CD4-positive, alpha-beta T cell treated with Interleukin-12 subunit alpha and Interleukin-12 subunit beta, for 1 hour (primary cell): ENCODE measurements around the gene SYNE2.
A peak's percentile ranks its signal among the peaks of the same experiment; 100 is the strongest.

Experiments used
- DNase-seq: peaks from one replicate; pipeline ENCODE4 v3.0.0-alpha.2; 2020

The SYNE2 gene

GRCh38 chr14:63912286-63912685 lies 59.5 kb downstream of the SYNE2 start:
- DNase-seq = no peak

- DNase-seq = no peak
These were observed 65.6 kb downstream of the SYNE2 start for GRCh38 chr14:63918411-63918810.

DNA sequence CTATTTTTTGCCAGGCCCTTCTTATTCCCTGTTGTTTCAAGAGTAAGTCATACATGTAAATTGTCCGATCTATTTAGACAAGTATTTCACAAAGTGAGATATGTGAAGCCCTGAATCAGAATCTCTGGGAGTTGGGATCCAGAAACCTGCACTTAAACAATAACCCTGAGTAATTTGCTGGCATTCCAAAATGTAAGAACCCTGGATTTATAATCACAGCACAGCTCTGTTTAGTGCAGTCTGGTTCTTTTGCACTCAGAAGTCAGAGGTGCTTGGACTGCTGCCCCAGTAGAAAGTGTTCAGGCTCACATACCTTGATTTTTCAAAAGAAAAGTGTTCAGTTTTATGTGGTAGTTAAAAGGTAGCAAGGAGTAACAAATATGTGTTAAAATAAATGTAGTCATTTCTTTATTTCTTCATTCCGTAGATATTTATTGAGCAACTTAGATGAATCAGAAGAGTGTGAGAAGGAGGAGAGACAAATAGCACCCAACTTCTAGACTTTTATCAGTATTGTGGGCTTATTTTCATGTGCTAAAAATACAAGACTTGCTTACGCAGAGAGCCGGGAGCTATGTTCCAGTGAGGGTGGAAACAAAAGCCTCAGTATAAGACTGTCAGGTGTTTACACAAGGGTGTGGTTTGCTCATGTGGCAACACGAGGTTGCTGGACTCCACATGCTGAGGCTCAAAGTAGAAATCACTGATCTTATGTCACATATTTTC lies 70.1 kb downstream of the SYNE2 start:
- no peak for DNase-seq

DNA sequence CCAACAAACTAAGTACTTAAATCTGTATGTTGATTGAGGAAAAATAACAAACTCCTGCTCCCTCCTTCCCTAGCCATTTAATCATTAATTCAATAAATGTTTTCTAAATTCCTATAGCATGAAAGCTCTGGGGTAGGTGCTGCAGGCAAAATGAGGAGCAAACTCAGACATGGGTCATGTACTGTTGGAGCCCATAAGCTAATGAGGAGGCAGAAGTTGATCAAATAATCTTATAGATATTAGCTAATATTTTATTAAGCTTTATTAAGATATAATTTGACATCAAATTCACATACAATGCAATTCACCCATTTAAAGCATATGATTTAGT lies 70.6 kb downstream of the SYNE2 start:
- DNase-seq = no peak

DNA sequence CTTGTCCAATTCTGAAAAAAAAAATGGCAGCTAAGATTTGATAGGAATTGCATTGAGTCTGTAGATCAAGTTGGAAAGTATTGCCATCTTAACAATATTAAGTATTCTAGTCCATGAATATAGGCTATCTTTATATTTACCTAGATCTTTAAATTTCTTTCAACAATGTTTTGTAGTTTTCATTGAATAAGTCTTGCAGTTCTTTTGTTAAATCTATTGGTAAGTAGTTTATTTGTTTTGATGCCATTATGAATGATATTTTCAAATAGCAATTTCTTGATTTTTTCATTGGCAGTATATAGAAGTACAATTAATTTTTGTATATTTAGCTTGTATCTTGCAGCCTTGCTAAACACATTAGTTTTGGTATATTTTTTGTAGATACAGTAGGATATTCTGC lies 71.6 kb downstream of the SYNE2 start:
- DNase-seq = no peak

DNA sequence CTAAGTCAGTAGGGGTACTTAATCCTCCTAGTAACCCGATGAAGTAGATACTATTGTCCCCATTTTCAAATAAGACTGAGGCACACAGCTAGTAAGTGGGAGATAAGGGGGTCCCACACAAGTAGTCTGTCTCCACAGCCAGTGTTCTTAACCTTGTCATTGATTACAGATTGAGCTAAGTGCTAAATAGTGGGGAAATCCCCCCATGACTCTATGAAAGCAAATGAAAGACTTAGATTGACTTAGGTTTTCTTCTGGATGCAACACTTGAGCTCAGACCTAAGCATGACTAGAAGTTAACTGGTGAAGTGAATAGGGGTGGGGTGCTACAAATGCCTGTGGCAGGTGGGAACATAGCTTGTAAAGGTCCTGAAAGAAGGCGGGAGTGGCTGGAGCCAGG lies 73.8 kb downstream of the SYNE2 start:
- DNase-seq = no peak

- DNase-seq = no peak
These were observed 76.0 kb downstream of the SYNE2 start for GRCh38 chr14:63928744-63929174.

DNA sequence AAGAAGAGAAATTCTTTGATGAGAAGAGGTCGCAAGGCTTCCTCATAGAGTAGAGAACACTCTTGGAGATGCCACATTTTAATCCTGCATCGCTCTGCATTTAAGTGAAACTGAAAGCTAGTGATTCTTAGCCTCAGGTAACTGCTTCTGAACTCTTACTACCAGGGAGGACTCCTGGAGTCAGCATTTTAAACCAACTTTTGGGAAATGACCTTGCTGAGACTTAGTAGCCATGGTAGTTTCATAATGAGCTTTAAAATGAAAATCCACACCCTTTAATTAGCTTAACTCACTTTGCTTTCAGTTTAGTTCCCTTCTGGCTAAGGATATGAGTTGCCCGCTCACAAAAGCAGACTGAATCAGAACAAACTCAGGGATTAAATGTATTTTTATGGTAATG lies 80.3 kb downstream of the SYNE2 start:
- peak; percentile 21 for DNase-seq

DNA sequence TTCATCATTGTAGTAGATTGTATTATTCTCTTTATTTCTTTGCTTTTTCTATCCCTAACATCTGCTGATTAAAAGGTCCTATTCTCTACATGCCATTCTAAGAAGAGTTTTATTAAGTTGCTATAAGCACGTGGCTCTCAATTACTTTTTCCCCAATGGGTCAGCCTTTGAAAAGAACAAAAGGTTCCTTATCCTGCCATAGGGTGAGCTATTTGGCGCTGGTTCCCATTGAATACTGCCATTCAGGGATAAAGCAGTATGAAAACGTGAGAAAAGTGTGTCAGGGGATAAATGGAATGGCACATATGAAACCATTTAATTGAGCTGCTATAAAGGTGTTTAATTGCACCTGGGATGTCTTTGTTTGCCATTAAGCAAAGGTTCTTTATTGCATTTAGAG lies 80.9 kb downstream of the SYNE2 start:
- DNase-seq = no peak

GRCh38 chr14:63938198-63939005 lies 85.6 kb downstream of the SYNE2 start:
- peak; percentile 31 for DNase-seq

DNA sequence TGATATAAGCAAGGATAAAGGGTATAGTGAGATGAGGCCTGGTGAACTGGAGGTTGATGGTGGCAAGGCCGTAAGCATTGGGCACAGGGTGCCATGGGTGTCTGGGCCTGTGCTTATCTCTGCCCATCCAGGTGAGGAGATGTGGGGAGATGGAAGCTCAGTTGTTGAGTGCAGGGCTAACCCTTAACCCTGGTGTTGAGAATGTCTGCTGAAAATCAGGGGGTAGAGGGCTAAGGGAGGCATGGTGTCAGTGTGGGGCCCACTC lies 86.1 kb downstream of the SYNE2 start:
- DNase-seq = no peak

GRCh38 chr14:63940387-63940786 lies 87.6 kb downstream of the SYNE2 start:
- peak; percentile 36 for DNase-seq

GRCh38 chr14:63941023-63941422 lies 88.2 kb downstream of the SYNE2 start:
- DNase-seq = peak; percentile 25

DNA sequence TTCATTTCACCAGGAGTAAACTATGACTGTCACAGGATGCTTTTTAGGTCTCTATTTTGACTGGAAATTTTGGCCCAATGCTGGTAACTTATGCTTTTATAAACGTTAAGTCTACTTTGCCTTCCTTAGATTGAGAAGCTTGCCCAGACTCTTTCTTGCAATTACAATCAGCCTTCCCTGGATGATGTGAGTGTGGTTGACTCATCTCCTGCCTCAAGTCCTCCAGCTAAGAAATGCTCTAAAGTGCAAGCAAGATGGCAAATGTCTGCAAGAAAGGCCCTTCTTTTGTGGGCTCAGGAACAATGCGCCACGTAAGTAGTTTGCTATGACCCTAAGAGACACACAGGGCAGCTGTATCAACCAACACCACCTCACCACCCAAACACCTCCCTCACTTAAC lies 96.9 kb downstream of the SYNE2 start:
- DNase-seq = no peak

GRCh38 chr14:63951021-63951420 lies 98.2 kb downstream of the SYNE2 start:
- DNase-seq = no peak

- no peak for DNase-seq
These were observed 98.6 kb downstream of the SYNE2 start for GRCh38 chr14:63951429-63951828.

DNA sequence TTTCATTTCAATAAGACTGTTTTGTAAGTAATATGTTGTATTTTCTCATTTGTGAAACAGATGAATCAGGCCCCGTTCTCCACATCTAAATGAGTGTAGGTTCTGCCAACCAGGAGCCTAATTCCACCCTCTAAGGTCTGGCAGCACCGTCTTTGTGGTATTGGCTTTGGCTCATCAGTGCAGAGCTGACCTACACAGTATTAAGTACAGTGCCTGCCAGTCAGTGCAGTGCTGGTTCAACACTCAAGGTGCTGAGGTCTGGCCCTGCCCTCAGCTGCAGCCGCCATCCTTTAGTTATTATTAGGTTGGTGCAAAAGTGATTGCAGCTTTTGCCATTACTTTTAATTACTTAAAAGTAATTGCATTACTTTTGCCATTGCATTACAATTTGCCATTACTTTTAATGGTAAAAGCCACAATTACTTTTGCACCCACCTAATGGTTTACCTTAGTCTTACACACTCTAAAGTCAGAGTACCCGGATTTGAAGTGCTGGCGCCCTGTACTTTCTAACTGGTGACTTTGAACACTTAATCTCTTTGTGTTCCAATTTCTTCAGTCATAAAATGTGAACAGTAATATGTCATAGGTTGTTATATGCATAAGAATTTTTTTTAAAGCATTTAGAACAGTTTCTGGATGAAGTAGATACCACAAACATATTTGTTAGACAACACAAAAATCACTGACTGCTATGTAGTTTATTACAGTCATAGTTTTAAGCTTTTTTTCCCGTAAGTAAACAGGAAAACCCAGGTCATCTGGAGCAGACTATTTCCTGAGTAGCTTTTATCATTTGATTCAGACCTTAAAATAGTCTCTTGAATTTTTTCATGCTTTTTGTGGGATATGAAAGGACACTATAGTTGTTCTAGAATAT lies 99.5 kb downstream of the SYNE2 start:
- no peak for DNase-seq

DNA sequence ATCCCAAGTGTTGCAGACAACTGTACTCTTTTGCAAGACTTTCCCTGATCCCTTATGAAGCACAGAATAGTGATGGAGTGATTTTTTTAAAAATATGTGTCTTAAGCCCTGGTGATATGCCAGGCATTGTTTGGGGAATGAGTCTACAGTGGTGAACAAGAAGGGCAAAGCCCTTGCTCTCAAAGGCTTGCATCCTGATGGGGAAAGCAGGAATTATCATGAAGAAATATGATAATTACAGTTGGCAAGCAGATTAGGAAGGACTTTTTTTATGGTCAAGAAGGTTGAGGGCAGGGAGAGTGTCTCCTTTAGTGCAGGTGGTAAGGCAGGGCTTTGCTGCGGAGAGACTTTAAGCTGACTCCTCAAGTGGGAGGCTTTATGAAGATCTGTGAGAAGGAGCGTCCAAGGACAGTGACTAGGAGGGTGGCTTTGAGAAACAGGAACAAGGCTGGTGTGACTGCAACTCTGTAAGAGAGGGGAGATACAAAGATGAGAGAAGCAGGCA lies 100.2 kb downstream of the SYNE2 start:
- DNase-seq = no peak

DNA sequence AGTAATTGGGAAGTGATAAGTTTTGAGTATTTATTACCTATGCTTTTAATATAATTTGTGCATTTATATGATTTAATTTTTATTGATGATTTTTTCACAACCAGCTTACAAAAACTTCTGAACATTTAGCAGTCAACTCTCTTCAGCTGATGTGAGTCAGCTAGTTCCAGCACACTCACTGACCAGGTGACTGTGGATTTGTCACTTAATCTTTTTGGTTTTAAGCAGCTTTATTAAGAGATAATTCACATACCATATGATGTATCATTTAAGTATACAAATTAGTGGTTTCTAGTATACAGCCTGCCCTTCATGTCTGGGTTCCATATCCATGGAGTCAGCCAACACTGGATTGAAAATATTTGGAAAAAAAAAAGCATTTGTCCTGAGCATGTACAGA lies 103.5 kb downstream of the SYNE2 start:
- DNase-seq = no peak

GRCh38 chr14:63960926-63961567 lies 108.2 kb downstream of the SYNE2 start:
- no peak for DNase-seq

DNA sequence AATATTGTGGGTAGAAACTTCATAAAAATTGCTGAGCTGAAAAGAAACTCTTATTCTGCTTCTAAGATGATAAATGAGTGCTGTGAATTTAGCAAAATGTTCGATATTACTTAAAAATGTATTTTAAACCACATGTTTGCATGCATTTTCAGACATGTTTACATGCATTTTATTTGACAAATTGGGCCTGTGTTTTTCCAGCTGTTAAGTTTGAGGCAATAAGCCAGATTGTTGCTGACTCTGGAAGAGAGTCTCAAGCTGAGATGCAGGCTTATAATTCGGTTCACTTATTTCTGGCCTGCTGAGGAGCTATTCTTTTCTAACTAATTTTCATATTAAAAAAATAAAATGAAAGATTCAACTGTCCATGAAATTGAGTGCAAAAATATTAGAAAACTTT lies 110.1 kb downstream of the SYNE2 start:
- DNase-seq = no peak

- no peak for DNase-seq
These were observed 110.6 kb downstream of the SYNE2 start for GRCh38 chr14:63963439-63963838.

GRCh38 chr14:63964113-63964512 lies 111.3 kb downstream of the SYNE2 start:
- DNase-seq = no peak
